ENCODE results near the gene EIF4B. TPM values are rescaled to one million over a fixed set of nuclear protein-coding genes. Genes with fewer than 3 reads are reported as not detected.

EIF4B gene
- total and polyA plus RNA-seq, 9 of the 15 experiments (the other 6 are each of a cell fraction or from before 2014, with no cell fraction given) = 138 to 669 (median 552) TPM

- no peak for TF ChIP-seq GTF2F1 (IDR thresholded peaks at IDR 0.05; ENCODE audit: low read depth, low read length)
- no peak for TF ChIP-seq HOXB6 (CRISPR knock-in tag; IDR thresholded peaks at IDR 0.05; ENCODE audit: borderline replicate concordance)
- TF ChIP-seq CBFB (CRISPR knock-in tag; IDR thresholded peaks at IDR 0.05) = no peak
- TF ChIP-seq ZNF436 (CRISPR knock-in tag; IDR thresholded peaks at IDR 0.05) = no peak
- TF ChIP-seq CHD4 (IDR thresholded peaks at IDR 0.05; ENCODE audit: insufficient read depth, insufficient replicate concordance, low read depth, low read length, poor library complexity, severe bottlenecking) = no peak
- TF ChIP-seq ZNF165 (CRISPR knock-in tag; IDR thresholded peaks at IDR 0.05; ENCODE audit: borderline replicate concordance) = peak; percentile 69; the same call in 1 of the 2 replicates
- no peak for TF ChIP-seq ZNF143 (CRISPR knock-in tag; IDR thresholded peaks at IDR 0.05)
- no peak for TF ChIP-seq REST (IDR thresholded peaks at IDR 0.05; ENCODE audit: borderline replicate concordance)
- 0 out of 2 replicates have a peak, but pooled peaks have one; percentile 52 for TF ChIP-seq REST (CRISPR knock-in tag; IDR thresholded peaks at IDR 0.05; ENCODE audit: low read depth)
- no peak for TF ChIP-seq ZNF316 (IDR thresholded peaks at IDR 0.05)
- TF ChIP-seq HDAC3 (IDR thresholded peaks at IDR 0.05; ENCODE audit: borderline replicate concordance, partially characterized antibody) = no peak
- TF ChIP-seq CREM (IDR thresholded peaks at IDR 0.05; ENCODE audit: low read depth) = peak; percentile 59
- TF ChIP-seq ZNF282 (CRISPR knock-in tag; IDR thresholded peaks at IDR 0.05) = no peak
- no peak for TF ChIP-seq MIER1 (IDR thresholded peaks at IDR 0.05; ENCODE audit: low read depth)
- TF ChIP-seq KDM5B (IDR thresholded peaks at IDR 0.05; ENCODE audit: insufficient replicate concordance, low read depth, low read length) = peak; percentile 84
- TF ChIP-seq TEAD4 (IDR thresholded peaks at IDR 0.05; ENCODE audit: low read length) = no peak
- no peak for TF ChIP-seq TEAD4 (CRISPR knock-in tag; IDR thresholded peaks at IDR 0.05; ENCODE audit: borderline replicate concordance)
- TF ChIP-seq SREBF2 (CRISPR knock-in tag; IDR thresholded peaks at IDR 0.05) = no peak
- TF ChIP-seq ZC3H11A (IDR thresholded peaks at IDR 0.05; ENCODE audit: low read depth, low read length) = no peak
- no peak for TF ChIP-seq ZNF12 (CRISPR knock-in tag; IDR thresholded peaks at IDR 0.05)
- no peak for TF ChIP-seq ZNF707 (CRISPR knock-in tag; conservative IDR thresholded peaks at IDR 0.05)
- TF ChIP-seq ILF3 (IDR thresholded peaks at IDR 0.05; ENCODE audit: borderline replicate concordance) = no peak
These were observed 73.2 kb downstream of the EIF4B start, which contains the start of gene SPRYD3 (continued) for GRCh38 chr12:53079226-53080117.
